Smooth muscle cell of trachea (primary cell): ENCODE results near the gene EMP3. TPM values are rescaled to one million over a fixed set of nuclear protein-coding genes. Genes with fewer than 3 reads are reported as not detected.

Experiments used
- total RNA-seq: library from RNA; depleted of rRNA; stranded (reverse); fragments of >200 nt; gene quantifications from 2 replicates; pipeline ENCODE4 v1.2.1, GENCODE V29; 2014

The EMP3 gene
- 186 and 254 TPM in 2 replicates for total RNA-seq

GRCh38 chr19:48325265-48325910 lies at the start of gene EMP3:
Gene EMP3 (plus strand): TSS chr19:48325552. CDS start chr19:48326845, 1,293 bp downstream.

GRCh38 chr19:48363810-48364597 lies 38.7 kb downstream of the EMP3 start, which contains the start of the genes SYNGR4 and TMEM143:
Gene SYNGR4 (plus strand): TSS chr19:48364367. CDS start chr19:48365843, 1,476 bp downstream.
Gene TMEM143 (minus strand): TSS chr19:48363940. CDS start chr19:48363920, 20 bp downstream.

Other genes starting within 250 kb of the EMP3 start
- 4.7 and 27.1 TPM in 2 replicates for gene PLA2G4C, start 214.7 kb upstream of the EMP3 start, total RNA-seq
- 16.2 and 45.7 TPM in 2 replicates for gene LIG1, start 155.2 kb upstream of the EMP3 start, total RNA-seq
- gene ZSWIM9, start 154.9 kb upstream of the EMP3 start, total RNA-seq: 4.9 and 6.0 TPM in 2 replicates
- 12.9 and 20.4 TPM in 2 replicates for gene CARD8, start 69.6 kb upstream of the EMP3 start, total RNA-seq
- gene ZNF114, start 55.5 kb upstream of the EMP3 start, total RNA-seq: 0.17 TPM in 1 of 2 replicates, not detected in the other
- 4.1 and 7.9 TPM in 2 replicates for gene TMEM143, start 38.4 kb downstream of the EMP3 start, total RNA-seq
- not detected in 2 replicates for gene SYNGR4, start 38.8 kb downstream of the EMP3 start, total RNA-seq
- 66.0 and 96.4 TPM in 2 replicates for gene KDELR1, start 66.0 kb downstream of the EMP3 start, total RNA-seq
- gene GRIN2D, start 68.1 kb downstream of the EMP3 start, total RNA-seq: 0.33 and 0.58 TPM in 2 replicates
- 28.5 and 30.8 TPM in 2 replicates for gene GRWD1, start 120.4 kb downstream of the EMP3 start, total RNA-seq
- 0.29 and 1.2 TPM in 2 replicates for gene KCNJ14, start 130.0 kb downstream of the EMP3 start, total RNA-seq
- 22.7 and 32.6 TPM in 2 replicates for gene CYTH2, start 143.8 kb downstream of the EMP3 start, total RNA-seq
- 0.15 and 0.50 TPM in 2 replicates for gene LMTK3, start 186.3 kb downstream of the EMP3 start, total RNA-seq
- gene SULT2B1, start 226.6 kb downstream of the EMP3 start, total RNA-seq: not detected in 2 replicates